GM12874 (cell line): Measurements from ENCODE around the gene RPL39.

Experiments
- TF ChIP-seq, protein P1 (sequence below): IDR thresholded peaks from 2 replicates; pipeline ENCODE4 v1.5.1; 2011; ENCODE audit warnings: low read depth, mild to moderate bottlenecking, control low read depth, low read length, moderate library complexity; ENCODE audit not compliant: insufficient read depth

RPL39 gene

DNA sequence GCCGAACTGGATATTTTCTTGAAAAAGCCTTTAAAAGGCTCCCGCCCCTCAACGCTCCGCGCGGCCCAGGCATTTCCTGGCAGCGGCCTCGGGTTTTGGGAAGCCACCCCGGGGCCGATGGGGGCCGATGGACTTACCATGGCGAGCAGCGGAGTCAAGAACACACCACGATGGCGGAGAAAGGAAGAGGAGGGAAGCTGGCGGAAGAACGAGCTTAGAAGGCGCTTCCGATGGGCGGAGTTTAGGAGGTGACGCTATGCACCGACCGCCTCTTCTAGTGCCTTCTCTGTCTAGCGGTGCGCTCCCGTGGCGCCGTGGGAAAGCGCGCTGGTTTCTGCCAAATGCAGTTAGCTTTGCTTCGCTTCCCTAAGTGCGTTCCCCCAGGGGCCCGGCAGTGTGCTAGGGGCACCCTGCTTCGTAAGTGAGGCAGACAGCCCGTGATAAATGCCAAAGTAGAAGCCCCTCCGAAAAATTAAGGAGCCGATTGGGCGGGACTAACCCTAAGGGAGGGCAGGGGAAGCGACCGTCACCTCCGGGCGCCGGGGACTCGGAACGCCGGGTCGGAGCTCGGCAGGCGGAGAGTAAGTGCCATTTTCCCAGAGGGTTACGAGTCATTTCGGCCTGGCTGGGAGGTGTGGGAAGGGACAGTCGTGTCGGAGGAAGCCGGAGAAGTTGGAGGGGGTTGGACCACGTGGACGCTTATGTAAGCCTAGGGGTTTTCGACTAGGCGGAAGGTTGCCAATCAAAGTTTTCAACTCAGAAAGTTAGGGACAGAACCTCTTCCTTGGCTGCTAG is at the start of gene RPL39:
RPL39 (minus strand) TSS at position 194 of the 795 bp plus-strand sequence; CDS start at position 140, 54 bp downstream.
- TF ChIP-seq, protein P1, sequence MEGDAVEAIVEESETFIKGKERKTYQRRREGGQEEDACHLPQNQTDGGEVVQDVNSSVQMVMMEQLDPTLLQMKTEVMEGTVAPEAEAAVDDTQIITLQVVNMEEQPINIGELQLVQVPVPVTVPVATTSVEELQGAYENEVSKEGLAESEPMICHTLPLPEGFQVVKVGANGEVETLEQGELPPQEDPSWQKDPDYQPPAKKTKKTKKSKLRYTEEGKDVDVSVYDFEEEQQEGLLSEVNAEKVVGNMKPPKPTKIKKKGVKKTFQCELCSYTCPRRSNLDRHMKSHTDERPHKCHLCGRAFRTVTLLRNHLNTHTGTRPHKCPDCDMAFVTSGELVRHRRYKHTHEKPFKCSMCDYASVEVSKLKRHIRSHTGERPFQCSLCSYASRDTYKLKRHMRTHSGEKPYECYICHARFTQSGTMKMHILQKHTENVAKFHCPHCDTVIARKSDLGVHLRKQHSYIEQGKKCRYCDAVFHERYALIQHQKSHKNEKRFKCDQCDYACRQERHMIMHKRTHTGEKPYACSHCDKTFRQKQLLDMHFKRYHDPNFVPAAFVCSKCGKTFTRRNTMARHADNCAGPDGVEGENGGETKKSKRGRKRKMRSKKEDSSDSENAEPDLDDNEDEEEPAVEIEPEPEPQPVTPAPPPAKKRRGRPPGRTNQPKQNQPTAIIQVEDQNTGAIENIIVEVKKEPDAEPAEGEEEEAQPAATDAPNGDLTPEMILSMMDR: no peak

GRCh38 chrX:119833905-119834304 is 42.5 kb upstream of the RPL39 start:
- TF ChIP-seq, protein P1: no peak

DNA sequence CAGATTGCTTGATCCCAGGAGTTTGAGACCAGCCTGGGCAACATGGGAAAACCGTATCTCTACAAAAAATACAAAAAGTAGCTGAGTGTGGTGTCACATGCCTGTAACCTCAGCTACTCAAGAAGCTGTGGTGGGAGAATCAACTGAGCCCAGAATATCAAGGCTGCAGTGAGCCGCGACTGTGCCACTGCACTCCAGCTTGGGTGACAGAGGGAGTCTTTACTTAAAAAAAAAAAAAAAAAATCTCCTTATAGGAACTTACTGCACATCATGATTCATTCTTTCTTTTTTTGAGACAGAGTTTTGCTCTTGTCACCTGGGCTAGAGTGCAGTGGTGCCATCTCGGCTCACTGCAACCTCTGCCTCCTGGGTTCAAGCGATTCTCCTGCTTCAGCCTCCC is 37.0 kb upstream of the RPL39 start:
- TF ChIP-seq, protein P1: no peak

- TF ChIP-seq, protein P1: no peak
Measured at GRCh38 chrX:119826399-119826959, 35.0 kb upstream of the RPL39 start.

DNA sequence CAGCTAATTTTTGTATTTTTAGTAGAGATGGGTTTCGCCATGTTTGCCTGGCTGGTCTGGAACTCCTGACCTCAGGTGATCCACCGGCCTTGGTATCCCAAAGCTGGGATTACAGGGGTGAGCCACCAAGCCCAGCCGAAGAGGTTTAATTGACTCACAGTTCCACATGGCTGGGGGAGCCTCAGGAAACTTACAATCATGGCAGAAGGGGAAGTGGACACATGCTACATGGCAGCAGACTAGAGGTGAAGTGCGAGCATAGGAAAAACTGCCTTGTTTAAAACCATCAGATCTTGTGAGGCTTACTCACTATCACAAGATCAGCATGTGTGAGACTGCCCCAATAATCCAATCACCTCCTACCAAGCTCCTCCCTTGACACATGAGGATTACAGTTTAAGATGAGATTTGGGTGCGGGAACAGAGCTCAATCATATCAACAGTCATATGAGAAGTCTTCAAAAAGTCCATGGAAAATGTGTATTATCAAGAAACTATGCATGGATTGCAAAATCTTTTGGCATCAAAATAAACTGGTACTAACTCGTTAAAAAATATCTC is 25.8 kb upstream of the RPL39 start:
- TF ChIP-seq, protein P1: no peak

GRCh38 chrX:119816300-119816699 is 24.9 kb upstream of the RPL39 start:
- TF ChIP-seq, protein P1: no peak

- TF ChIP-seq, protein P1: no peak
Measured at GRCh38 chrX:119809185-119809666, 17.8 kb upstream of the RPL39 start.
